Muscle layer of colon (tissue), 2 donors: ENCODE results near the gene SERTAD4.

Experiments
- H3K27ac ChIP-seq: one replicate; pipeline ENCODE4 v1.7.0; 2013; ENCODE audit warnings: low read depth, mild to moderate bottlenecking, low read length, moderate library complexity
- H3K27me3 ChIP-seq, 2 donors: one replicate each; pipeline ENCODE4 v1.7.0; 2013; ENCODE audit warnings: low read length in 2 of 2, mild to moderate bottlenecking in 2 of 2; ENCODE audit not compliant: insufficient read depth in 2 of 2, control insufficient read depth in 1 of 2
- H3K36me3 ChIP-seq: one replicate; pipeline ENCODE4 v1.7.0; 2013; ENCODE audit warnings: mild to moderate bottlenecking, low read length; ENCODE audit not compliant: insufficient read depth
- H3K4me1 ChIP-seq: one replicate; pipeline ENCODE4 v1.7.0; 2013; ENCODE audit warnings: mild to moderate bottlenecking, low read length; ENCODE audit not compliant: insufficient read depth
- H3K4me3 ChIP-seq, 2 donors: one replicate each; pipeline ENCODE4 v1.7.0; 2013; ENCODE audit warnings: low read length in 2 of 2, low read depth in 1 of 2, mild to moderate bottlenecking in 1 of 2, moderate library complexity in 1 of 2
- H3K9ac ChIP-seq: one replicate; pipeline ENCODE4 v1.7.0; 2013; ENCODE audit warnings: low read length
- H3K9me3 ChIP-seq: one replicate; pipeline ENCODE4 v1.7.0; 2013; ENCODE audit warnings: mild to moderate bottlenecking, low read length
- donor health status: abdominal sarcoma.
- donor health status: Adenocarcinoma of cecum.

The SERTAD4 gene

DNA sequence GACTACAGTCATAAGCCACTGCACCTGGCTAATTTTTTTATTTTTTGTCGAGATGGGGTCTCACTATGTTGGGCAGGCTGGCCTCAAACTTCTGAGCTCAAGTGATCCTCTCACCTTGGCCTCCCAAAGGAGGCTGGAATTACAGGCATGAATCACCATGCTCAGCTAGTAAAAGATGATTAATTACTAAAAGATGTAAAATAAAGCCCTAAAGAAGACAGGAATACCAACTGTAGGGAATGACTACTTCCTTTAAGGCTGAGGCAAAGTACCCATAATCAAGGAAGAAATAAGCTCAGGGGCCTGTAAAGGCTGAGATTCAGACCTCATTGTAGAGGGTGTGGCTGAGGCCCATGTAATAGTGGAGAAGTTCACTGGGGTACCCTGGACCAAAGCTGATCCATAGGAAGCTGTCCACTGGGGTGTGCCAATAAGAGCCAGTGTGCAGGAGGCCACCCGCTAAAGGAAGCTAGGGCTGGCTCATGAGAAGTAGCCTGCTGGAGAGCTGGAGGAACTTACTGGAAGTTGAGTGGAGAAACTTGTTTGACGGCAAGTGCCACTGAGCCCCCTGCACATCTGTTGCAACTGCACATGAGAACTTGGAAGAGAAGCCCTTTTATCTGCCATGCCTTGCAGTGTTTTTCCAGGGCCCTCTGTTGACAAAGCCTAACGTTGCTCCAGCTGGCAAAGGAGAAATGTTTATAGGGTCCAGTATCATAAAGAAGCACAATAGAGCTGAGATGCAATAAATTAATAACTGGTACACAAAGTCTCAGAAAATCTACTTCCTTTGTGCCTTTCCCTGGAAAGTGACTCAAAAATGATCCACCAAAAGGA is 17.8 kb upstream of the SERTAD4 start:
- Histone ChIP-seq H3K27ac (no peak overlapping the region), H3K4me1 (no peaks in the 10 kb centered on the region), H3K9ac (no peak overlapping the region), H3K9me3 (no peaks in the 10 kb centered on the region), H3K36me3 (no peaks in the 10 kb centered on the region), H3K4me3 (no peak overlapping the region), H3K27me3 (no peaks in the 10 kb centered on the region)

DNA sequence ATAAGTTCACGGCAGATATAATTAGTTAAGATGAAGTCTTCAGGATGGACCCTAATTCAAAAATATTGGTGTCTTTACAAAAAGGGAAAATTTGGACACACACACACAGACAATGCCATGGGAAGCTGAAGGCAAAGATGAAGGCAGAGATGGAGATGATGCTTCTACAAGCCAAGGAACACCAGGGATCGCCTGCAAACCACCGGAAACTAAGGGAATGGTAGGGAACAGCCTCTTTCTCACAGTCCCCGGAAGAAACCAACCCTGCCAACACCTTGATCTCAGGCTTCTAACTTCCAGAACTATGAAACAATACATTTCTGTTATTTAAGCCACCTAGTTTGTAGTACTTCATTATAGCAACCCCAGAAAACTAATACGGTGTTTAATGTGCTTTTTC is 15.1 kb upstream of the SERTAD4 start:
- H3K9ac ChIP-seq: no peak overlapping the region
- no peaks in the 10 kb centered on the region for H3K36me3 ChIP-seq
- no peak overlapping the region for H3K27ac ChIP-seq
- H3K27me3 ChIP-seq: no peaks in the 10 kb centered on the region
- no peak overlapping the region for H3K4me3 ChIP-seq
- H3K4me1 ChIP-seq: peaks cover 4% of the 10 kb centered on the region
- no peaks in the 10 kb centered on the region for H3K9me3 ChIP-seq

DNA sequence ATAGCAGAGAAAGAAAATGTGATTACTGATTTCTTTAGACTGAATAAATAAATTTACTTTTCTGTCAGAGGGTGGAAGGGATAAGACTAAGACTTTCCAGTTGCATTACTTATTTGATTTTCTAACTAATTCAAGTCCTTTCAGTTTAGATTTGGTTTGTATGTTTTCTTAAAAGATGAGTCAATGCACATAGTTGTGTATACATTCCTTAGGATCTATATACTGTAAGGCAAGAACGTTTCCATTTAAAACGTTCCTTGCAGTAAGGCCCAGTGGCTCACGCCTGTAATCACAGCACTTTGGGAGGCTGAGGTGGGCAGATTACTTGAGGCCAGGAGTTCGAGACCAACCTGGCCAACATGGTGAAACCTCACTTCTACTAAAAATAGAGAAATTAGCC is 14.5 kb upstream of the SERTAD4 start:
- no peak overlapping the region for H3K9ac ChIP-seq
- no peaks in the 10 kb centered on the region for H3K27me3 ChIP-seq
- peaks cover 9% of the 10 kb centered on the region for H3K4me1 ChIP-seq
- no peaks in the 10 kb centered on the region for H3K9me3 ChIP-seq
- H3K4me3 ChIP-seq: no peak overlapping the region
- no peak overlapping the region for H3K27ac ChIP-seq
- H3K36me3 ChIP-seq: no peaks in the 10 kb centered on the region

DNA sequence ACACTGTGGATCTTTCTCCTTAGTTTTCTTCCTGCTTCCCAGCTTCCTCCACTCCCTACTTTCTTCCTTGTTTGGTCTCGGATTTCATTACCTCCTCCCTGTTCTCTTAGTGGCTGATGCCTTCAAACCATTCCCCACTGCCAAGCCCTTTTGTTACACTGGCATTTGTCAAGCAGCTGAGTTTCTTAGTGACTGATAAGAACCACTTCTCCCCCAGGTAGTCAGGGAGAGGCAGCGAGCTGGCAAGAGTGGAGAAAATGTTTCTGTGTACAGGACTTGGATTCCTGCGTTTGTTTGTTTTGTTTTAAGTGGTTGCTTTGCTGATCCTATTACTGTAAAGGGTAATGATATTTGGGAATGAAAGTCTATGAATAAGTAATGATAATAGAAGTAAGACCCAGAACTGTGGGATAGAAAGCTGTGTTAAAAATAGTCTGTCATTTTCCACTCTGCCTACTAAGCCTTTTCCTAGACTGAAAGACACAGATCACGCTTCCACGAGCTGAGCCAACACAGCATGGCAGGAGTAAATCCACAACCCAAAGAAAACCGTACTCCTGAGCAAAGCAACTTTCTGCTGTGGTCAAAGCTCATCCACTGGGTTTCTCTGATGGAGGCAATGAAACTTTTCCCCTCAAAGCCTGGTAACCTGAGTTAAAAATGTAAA is 10.1 kb upstream of the SERTAD4 start:
- H3K4me3 ChIP-seq: no peak overlapping the region
- no peaks in the 10 kb centered on the region for H3K36me3 ChIP-seq
- peaks cover 20% of the 10 kb centered on the region for H3K4me1 ChIP-seq
- no peaks in the 10 kb centered on the region for H3K27me3 ChIP-seq
- H3K27ac ChIP-seq: peak overlapping the region; percentile 49
- no peaks in the 10 kb centered on the region for H3K9me3 ChIP-seq
- H3K9ac ChIP-seq: no peak overlapping the region

DNA sequence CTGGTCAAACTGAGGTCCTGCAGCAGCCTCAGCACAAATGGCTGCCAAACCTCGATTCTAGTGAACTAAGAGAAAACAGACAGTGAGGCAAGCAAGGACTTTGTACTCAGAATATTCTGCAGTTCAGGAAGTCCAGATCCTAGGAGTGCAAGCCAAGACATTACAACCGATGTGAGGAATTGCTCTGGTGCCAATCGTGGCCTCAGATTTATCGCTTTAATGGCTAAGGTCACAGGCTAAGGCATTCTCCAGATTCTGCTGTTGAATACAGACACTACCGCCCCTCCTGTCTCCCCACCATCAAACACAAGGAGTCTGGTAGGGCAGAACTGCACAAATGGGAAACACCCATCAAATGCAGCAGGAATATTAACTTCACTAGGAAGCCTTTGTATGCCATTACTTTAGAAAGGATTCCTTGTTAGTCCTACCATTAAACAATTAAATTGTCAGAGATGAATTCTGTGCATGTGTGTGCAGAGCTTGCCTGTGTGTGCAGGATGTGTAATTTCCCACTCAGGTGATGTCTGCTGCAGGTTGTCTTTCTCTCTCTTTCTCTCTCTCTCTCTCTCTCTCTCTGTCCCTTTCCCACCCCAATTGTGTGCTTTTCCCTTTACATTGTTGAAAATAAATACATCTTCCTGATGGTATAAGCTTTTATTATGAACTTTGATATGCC is 9.2 kb upstream of the SERTAD4 start:
- Histone ChIP-seq H3K9me3 (no peaks in the 10 kb centered on the region), H3K27ac (peak overlapping the region; percentile 49), H3K36me3 (no peaks in the 10 kb centered on the region), H3K4me3 (no peak overlapping the region), H3K4me1 (peaks cover 25% of the 10 kb centered on the region), H3K9ac (no peak overlapping the region), H3K27me3 (no peaks in the 10 kb centered on the region)

DNA sequence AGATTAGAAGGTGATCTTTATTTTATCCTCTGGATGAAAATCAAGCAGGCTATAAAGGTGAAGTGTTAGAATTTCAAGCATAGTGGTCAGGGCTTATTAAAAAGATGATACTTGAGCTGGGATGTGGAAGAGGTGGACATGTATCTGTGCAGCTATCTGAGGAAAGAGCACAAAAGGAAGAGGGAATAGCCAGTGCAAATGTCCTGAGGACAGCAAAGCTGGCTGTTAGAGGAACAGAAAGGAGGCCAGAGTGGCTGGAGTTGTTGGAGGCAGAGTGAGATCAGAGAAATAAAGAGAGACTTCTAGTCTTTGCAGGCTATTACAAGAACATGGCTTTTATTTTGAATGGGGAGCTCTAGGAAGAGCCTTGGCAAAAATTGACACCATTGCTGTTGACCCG is 4.4 kb upstream of the SERTAD4 start:
- Histone ChIP-seq H3K27me3 (no peaks in the 10 kb centered on the region), H3K36me3 (no peaks in the 10 kb centered on the region), H3K9me3 (no peaks in the 10 kb centered on the region), H3K9ac (no peak overlapping the region), H3K4me1 (peaks cover 24% of the 10 kb centered on the region), H3K4me3 (no peak overlapping the region), H3K27ac (peak overlapping the region; percentile 24)

DNA sequence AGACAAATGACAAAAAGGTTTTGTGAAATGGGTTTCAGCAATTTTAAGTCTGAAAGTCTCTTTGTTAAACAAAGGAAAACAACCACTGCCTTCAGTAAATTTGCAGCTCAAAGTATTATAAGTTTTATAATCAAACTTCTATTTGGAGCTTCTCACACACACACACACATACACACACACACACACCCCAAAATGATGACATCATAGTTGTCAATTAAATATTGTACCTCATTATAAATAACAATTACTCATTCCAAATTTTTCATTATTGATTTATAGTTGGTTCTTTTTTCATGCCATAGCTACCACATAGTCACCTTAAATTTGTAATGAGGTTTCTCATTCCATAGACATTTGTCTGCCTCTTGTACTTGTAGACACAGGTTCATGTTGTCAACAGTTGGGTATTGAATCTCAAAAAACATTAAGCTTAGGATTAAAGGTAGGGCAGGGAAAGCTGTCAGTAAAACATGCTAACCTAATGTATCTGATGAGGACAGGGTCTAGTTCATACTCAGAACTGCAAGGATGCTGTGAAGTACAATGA is 2.4 kb upstream of the SERTAD4 start:
- Histone ChIP-seq H3K9me3 (no peaks in the 10 kb centered on the region), H3K4me3 (no peak overlapping the region), H3K27me3 (no peaks in the 10 kb centered on the region), H3K9ac (no peak overlapping the region), H3K27ac (no peak overlapping the region), H3K36me3 (no peaks in the 10 kb centered on the region), H3K4me1 (peaks cover 28% of the 10 kb centered on the region)

DNA sequence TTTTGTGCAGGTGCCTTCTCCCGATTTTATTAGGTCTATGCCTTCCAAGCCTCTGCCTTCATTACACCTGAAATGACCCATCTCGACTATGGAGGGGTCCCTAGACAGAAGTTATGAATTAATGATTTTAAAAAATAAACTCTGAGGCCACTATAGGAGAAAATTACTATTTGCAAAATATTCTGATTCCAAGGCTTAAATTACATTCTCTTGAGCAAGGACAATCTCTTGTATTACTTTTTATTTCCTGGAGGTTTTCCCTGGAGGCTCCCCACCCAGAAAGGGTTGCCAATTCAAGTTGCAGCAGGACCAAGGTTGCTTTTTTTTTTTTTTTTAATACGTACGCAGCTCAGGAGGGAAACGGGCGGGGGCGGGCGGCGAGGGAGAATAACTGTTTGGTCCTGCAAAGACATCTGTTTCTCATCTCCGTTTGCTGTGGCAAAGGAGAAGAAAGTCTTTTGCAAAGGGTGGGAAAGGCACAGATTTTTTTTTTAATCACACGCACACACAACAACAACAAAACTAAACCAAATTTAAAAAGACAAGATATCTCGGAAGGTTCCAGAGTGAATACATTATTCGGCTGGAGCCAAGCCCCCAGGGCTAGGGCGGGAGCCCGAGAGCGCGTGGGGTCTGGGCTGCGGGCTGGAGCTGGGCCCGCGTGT is 618 bp upstream of the SERTAD4 start:
- H3K9ac ChIP-seq: no peak overlapping the region
- peak overlapping the region; percentile 87 for H3K27ac ChIP-seq
- peaks cover 46% of the 10 kb centered on the region for H3K4me1 ChIP-seq
- no peaks in the 10 kb centered on the region for H3K27me3 ChIP-seq
- H3K4me3 ChIP-seq: peak overlapping the region; percentile 38 to 51
- H3K9me3 ChIP-seq: no peaks in the 10 kb centered on the region
- no peaks in the 10 kb centered on the region for H3K36me3 ChIP-seq

DNA sequence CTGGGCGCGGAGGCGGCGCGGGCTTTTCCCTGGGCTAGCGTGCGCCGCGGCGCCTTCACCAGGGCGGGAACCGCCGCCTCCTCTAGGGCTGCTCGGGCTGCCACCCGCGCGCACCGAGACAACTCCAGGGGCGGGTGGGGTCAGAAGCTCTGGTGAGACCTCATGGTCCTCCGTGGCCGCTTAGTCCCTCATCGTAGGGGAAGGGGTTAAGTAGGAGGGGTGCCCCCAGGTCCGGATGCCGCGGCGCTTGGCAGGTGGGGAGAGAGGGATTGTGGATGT is 559 bp downstream of the SERTAD4 start:
- Histone ChIP-seq H3K27ac (peak overlapping the region; percentile 98), H3K36me3 (no peaks in the 10 kb centered on the region), H3K9me3 (no peaks in the 10 kb centered on the region), H3K9ac (peak overlapping the region; percentile 23), H3K4me1 (peaks cover 50% of the 10 kb centered on the region), H3K4me3 (peak overlapping the region; percentile 81 to 85), H3K27me3 (no peaks in the 10 kb centered on the region)

DNA sequence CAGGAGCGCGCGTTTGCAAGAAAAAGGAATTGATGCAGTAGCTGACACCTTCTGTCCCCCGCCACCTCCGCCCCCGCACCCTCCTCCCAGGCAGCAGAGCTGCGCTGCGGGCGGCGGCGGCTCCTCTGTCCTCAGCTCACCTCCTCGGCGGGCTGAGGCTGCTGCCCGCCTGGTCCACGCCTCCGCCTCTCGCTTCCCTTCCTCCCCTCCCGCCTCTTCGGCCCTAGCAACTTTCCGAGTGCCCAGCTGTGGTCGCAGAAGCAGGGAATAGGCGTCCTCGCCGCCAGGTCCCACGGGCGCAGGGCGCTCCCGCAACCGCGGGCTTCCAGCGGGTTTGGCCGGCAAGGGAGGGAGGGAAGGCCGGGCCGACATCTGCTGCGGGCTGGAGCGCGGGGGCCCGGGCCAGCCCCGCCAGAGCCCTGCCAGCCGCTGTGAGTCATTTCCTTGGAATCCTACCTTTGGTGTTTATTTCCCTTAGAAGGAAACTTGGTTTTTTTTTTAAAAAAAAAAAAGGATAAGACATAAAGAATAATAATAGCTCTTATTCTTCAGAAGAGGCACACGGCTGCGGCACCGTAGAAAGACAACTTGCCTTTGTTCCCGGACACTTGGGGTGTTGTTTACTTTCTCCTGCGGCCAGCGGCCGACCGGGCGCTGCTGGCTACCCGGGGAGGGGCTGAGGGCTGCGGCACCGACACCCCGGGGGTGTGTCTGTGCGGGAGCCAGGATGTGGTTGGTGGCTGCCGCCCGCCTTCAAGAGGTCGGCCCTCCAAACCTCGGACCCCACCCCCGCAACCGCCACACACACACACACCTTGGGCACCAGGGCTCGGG is 1.1 kb downstream of the SERTAD4 start:
- Histone ChIP-seq H3K36me3 (no peaks in the 10 kb centered on the region), H3K4me1 (peaks cover 54% of the 10 kb centered on the region), H3K4me3 (peak overlapping the region; percentile 81 to 85), H3K9ac (peak overlapping the region; percentile 34), H3K27me3 (no peaks in the 10 kb centered on the region), H3K9me3 (no peaks in the 10 kb centered on the region), H3K27ac (peak overlapping the region; percentile 98)
